Lower lobe of right lung (tissue), 2 donors: ENCODE results near the gene DPP9. TPM values are rescaled to one million over a fixed set of nuclear protein-coding genes. Genes with fewer than 3 reads are reported as not detected.

Experiments
- ATAC-seq, 2 donors: fragments of 200-7000 bp; cut with Tn5 transposase; one replicate each; pipeline ENCODE4 v1.9.1; 2020 to 2022; ENCODE audit warnings: mild to moderate bottlenecking in 2 of 2, moderate library complexity in 2 of 2
- DNase-seq: peaks from one replicate; pipeline ENCODE4 v3.0.0-alpha.2; 2020
- H3K27ac ChIP-seq: fragments of 200-600 bp; one replicate; pipeline ENCODE4 v1.8.0; 2022
- H3K27me3 ChIP-seq: fragments of 200-600 bp; one replicate; pipeline ENCODE4 v1.8.0; 2022; ENCODE audit warnings: low read depth
- H3K36me3 ChIP-seq: fragments of 200-600 bp; one replicate; pipeline ENCODE4 v1.8.0; 2022; ENCODE audit warnings: mild to moderate bottlenecking
- H3K4me1 ChIP-seq: fragments of 200-600 bp; one replicate; pipeline ENCODE4 v1.8.0; 2022
- H3K4me3 ChIP-seq: fragments of 200-600 bp; one replicate; pipeline ENCODE4 v1.8.0; 2022; ENCODE audit warnings: mild to moderate bottlenecking
- H3K9me3 ChIP-seq: fragments of 200-600 bp; one replicate; pipeline ENCODE4 v1.8.0; 2022
- intact Hi-C: fragments of 100-400 bp; cut with DNase I; formaldehyde crosslinking; loops from one replicate; pipeline ENCODE4 v1.11.0; 2022
- total RNA-seq: library from RNA; stranded (reverse); fragmentation: NEBNext Ultra II Directional; extraction: Animal tissue kit (Norgen Biotek cat#: 25700); gene quantifications from one replicate; pipeline ENCODE4 v1.2.1, GENCODE V29; 2021
- TF ChIP-seq, protein P1 (sequence below): fragments of 200-600 bp; IDR thresholded peaks from one replicate; pipeline ENCODE4 v1.8.0; 2022; ENCODE audit warnings: antibody characterized with exemption, mild to moderate bottlenecking
- donor health status: DM: no; HTN: yes; CAD: no; lungs with severe emphysema.

DPP9 gene
- total RNA-seq, 1 donor from 2014 or later = 79.6 TPM

- no peaks in the 10 kb centered on the region for H3K27me3 ChIP-seq
- TF ChIP-seq, protein P1, sequence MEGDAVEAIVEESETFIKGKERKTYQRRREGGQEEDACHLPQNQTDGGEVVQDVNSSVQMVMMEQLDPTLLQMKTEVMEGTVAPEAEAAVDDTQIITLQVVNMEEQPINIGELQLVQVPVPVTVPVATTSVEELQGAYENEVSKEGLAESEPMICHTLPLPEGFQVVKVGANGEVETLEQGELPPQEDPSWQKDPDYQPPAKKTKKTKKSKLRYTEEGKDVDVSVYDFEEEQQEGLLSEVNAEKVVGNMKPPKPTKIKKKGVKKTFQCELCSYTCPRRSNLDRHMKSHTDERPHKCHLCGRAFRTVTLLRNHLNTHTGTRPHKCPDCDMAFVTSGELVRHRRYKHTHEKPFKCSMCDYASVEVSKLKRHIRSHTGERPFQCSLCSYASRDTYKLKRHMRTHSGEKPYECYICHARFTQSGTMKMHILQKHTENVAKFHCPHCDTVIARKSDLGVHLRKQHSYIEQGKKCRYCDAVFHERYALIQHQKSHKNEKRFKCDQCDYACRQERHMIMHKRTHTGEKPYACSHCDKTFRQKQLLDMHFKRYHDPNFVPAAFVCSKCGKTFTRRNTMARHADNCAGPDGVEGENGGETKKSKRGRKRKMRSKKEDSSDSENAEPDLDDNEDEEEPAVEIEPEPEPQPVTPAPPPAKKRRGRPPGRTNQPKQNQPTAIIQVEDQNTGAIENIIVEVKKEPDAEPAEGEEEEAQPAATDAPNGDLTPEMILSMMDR = no peak
- H3K4me1 ChIP-seq = no peaks in the 10 kb centered on the region
- ATAC-seq = no peak
- H3K9me3 ChIP-seq = no peaks in the 10 kb centered on the region
- H3K27ac ChIP-seq = no peak overlapping the region
- intact Hi-C loops = no loop called here
- no peak overlapping the region for H3K4me3 ChIP-seq
- peaks cover 55% of the 10 kb centered on the region for H3K36me3 ChIP-seq
- DNase-seq = no peak
Measured at GRCh38 chr19:4675346-4675745, 48.3 kb downstream of the DPP9 start.

- Histone ChIP-seq H3K36me3 (peaks cover 42% of the 10 kb centered on the region), H3K4me3 (no peak overlapping the region), H3K9me3 (no peaks in the 10 kb centered on the region), H3K27me3 (no peaks in the 10 kb centered on the region), H3K27ac (no peak overlapping the region), H3K4me1 (peaks cover 8% of the 10 kb centered on the region)
- TF ChIP-seq, protein P1 = no peak
- no peak for DNase-seq
- intact Hi-C loops = no loop called here
- ATAC-seq = no peak
Measured at GRCh38 chr19:4673726-4674125, 49.9 kb downstream of the DPP9 start.

- intact Hi-C loops = no loop called here
- peaks cover 13% of the 10 kb centered on the region for H3K4me1 ChIP-seq
- TF ChIP-seq, protein P1 = no peak
- no peak overlapping the region for H3K27ac ChIP-seq
- DNase-seq = no peak
- no peak overlapping the region for H3K4me3 ChIP-seq
- ATAC-seq = no peak
- no peaks in the 10 kb centered on the region for H3K9me3 ChIP-seq
- H3K27me3 ChIP-seq = no peaks in the 10 kb centered on the region
- H3K36me3 ChIP-seq = peaks cover 42% of the 10 kb centered on the region
Measured at GRCh38 chr19:4673216-4673615, 50.4 kb downstream of the DPP9 start.

DNA sequence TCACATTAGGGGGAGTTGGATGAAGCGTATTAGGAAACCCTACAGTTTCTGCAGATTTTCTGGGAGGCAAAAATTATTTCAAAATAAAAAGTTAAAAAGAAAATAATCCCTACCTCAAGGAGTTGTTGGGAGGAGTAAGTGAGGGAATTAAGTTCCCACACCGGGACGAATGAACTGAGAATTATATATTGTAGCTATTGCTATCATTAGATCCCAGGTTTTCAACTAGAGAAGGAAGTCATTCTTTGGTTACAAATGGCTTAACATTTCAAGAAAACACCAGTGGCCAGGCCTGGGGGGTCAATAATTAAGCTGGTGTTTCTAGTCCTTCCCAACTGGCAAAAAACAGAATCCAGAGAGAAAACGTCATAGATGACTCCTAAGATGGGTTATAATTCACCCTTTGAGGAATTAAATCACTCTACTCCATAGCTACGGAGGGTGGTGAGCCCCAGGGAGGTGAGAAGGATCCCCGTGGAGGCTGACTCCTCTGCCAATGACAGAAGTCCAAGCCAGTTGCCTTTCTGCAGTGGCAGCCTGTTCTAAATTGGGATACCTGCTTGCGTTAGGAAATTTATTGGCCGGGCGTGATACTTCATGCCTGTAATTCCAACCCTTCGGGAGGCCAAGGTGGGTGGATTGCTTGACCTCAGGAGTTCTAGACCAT, 52.3 kb downstream of the DPP9 start:
- ATAC-seq = no peak
- no peaks in the 10 kb centered on the region for H3K27me3 ChIP-seq
- no peaks in the 10 kb centered on the region for H3K9me3 ChIP-seq
- intact Hi-C loops = no loop called here
- no peak overlapping the region for H3K4me3 ChIP-seq
- TF ChIP-seq, protein P1 = no peak
- no peak overlapping the region for H3K27ac ChIP-seq
- H3K36me3 ChIP-seq = peaks cover 42% of the 10 kb centered on the region
- DNase-seq = no peak
- peaks cover 19% of the 10 kb centered on the region for H3K4me1 ChIP-seq

- intact Hi-C loops = no loop called here
- TF ChIP-seq, protein P1 = no peak
- Histone ChIP-seq H3K9me3 (no peaks in the 10 kb centered on the region), H3K27ac (peak within 1 kb of the TSS; percentile 71), H3K4me1 (peaks cover 19% of the 10 kb centered on the region), H3K36me3 (peaks cover 44% of the 10 kb centered on the region), H3K4me3 (peak within 1 kb of the TSS; percentile 81), H3K27me3 (no peaks in the 10 kb centered on the region)
- DNase-seq (peak; percentile 97), ATAC-seq (peak; percentile 99 to 100)
Measured at GRCh38 chr19:4669723-4670480, 53.7 kb downstream of the DPP9 start, which contains the start of gene MYDGF. TSS of gene MYDGF (minus strand) at chr19:4670342. CDS start at chr19:4670334, 8 bp downstream.
